HepG2 (cell line): Measurements from ENCODE around the gene KLF6. TPM values are rescaled to one million over a fixed set of nuclear protein-coding genes. Genes with fewer than 3 reads are reported as not detected.

Experiments used
- ARID5B ChIP-seq: IDR thresholded peaks from 2 replicates; pipeline ENCODE4 v1.4.0; 2020; ENCODE audit warnings: mild to moderate bottlenecking, missing genetic modification reagents
- DPF2 ChIP-seq: sonication (generic); formaldehyde crosslinking; IDR thresholded peaks from 2 replicates; pipeline ENCODE4 v1.4.0; 2020; ENCODE audit warnings: mild to moderate bottlenecking, low read depth, missing genetic modification reagents, borderline replicate concordance
- EED ChIP-seq: sonication (generic); formaldehyde crosslinking; IDR thresholded peaks from 2 replicates; pipeline ENCODE4 v1.5.0; 2020; ENCODE audit warnings: mild to moderate bottlenecking, missing genetic modification reagents
- GFI1 ChIP-seq: sonication (generic); formaldehyde crosslinking; IDR thresholded peaks from 2 replicates; pipeline ENCODE4 v1.5.0; 2020; ENCODE audit warnings: missing genetic modification reagents, mild to moderate bottlenecking, borderline replicate concordance
- IRX3 ChIP-seq: sonication (generic); formaldehyde crosslinking; IDR thresholded peaks from 2 replicates; pipeline ENCODE4 v1.8.1; 2023; ENCODE audit warnings: mild to moderate bottlenecking, low read depth, missing genetic modification reagents, borderline replicate concordance
- JUNB ChIP-seq: sonication (generic); formaldehyde crosslinking; IDR thresholded peaks from 2 replicates; pipeline ENCODE4 v1.8.0; 2022; ENCODE audit warnings: missing genetic modification reagents, mild to moderate bottlenecking, borderline replicate concordance
- MED13 ChIP-seq: sonication (generic); formaldehyde crosslinking; IDR thresholded peaks from 2 replicates; pipeline ENCODE4 v1.5.0; 2020; ENCODE audit warnings: missing genetic modification reagents
- MEF2D ChIP-seq: sonication (generic); formaldehyde crosslinking; IDR thresholded peaks from 2 replicates; pipeline ENCODE4 v1.5.1; 2020; ENCODE audit warnings: mild to moderate bottlenecking, missing genetic modification reagents
- NCOA2 ChIP-seq: sonication (generic); formaldehyde crosslinking; IDR thresholded peaks from 2 replicates; pipeline ENCODE4 v1.8.0; 2022; ENCODE audit warnings: inconsistent platforms
- NFRKB ChIP-seq: fragments of 450-650 bp; IDR thresholded peaks from 2 replicates; pipeline ENCODE4 v1.6.1; 2017
- NR2F6 ChIP-seq, 2 experiments: IDR thresholded peaks; 2 replicates each; pipeline ENCODE4 v1.6.1; 2016; ENCODE audit warnings: antibody characterized with exemption in 1 of 2, mild to moderate bottlenecking in 1 of 2
- PTBP1 ChIP-seq: fragments of 200-400 bp; formaldehyde crosslinking; IDR thresholded peaks from 2 replicates; pipeline ENCODE4 v1.6.1; 2018; ENCODE audit warnings: low read length, low read depth; ENCODE audit not compliant: poor library complexity, severe bottlenecking
- SP5 ChIP-seq: IDR thresholded peaks from 2 replicates; pipeline ENCODE4 v1.6.1; 2016; ENCODE audit warnings: low read depth, borderline replicate concordance
- TAF15 ChIP-seq: fragments of 200-400 bp; formaldehyde crosslinking; IDR thresholded peaks from one replicate; pipeline ENCODE4 v1.6.1; 2018; ENCODE audit warnings: mild to moderate bottlenecking, low read depth, low read length; ENCODE audit not compliant: poor library complexity, severe bottlenecking
- TEAD3 ChIP-seq: optimal IDR thresholded peaks from 2 replicates; pipeline ENCODE3; 2016; ENCODE audit warnings: borderline replicate concordance
- TFDP1 ChIP-seq: IDR thresholded peaks from 2 replicates; pipeline ENCODE4 v1.6.1; 2016; ENCODE audit warnings: missing compliant biosample characterization, missing genetic modification reagents, borderline replicate concordance
- ZNF33A ChIP-seq: sonication (generic); formaldehyde crosslinking; IDR thresholded peaks from 2 replicates; pipeline ENCODE4 v1.5.1; 2020; ENCODE audit warnings: missing genetic modification reagents, mild to moderate bottlenecking, moderate library complexity, borderline replicate concordance
- ZNF484 ChIP-seq: sonication (generic); formaldehyde crosslinking; IDR thresholded peaks from 2 replicates; pipeline ENCODE4 v1.5.1; 2020; ENCODE audit warnings: mild to moderate bottlenecking, low read depth, missing genetic modification reagents, borderline replicate concordance
- ZNF687 ChIP-seq: sonication (generic); formaldehyde crosslinking; IDR thresholded peaks from 2 replicates; pipeline ENCODE4 v1.5.1; 2020; ENCODE audit warnings: mild to moderate bottlenecking, missing genetic modification reagents, moderate library complexity
- ZNF788 ChIP-seq: sonication (generic); formaldehyde crosslinking; IDR thresholded peaks from 2 replicates; pipeline ENCODE4 v1.5.0; 2020; ENCODE audit warnings: mild to moderate bottlenecking, missing genetic modification reagents, borderline replicate concordance
- ZSCAN29 ChIP-seq: sonication (generic); formaldehyde crosslinking; conservative IDR thresholded peaks from 2 replicates; pipeline ENCODE4 v1.4.0; 2020; ENCODE audit warnings: mild to moderate bottlenecking, missing genetic modification reagents
- polyA plus RNA-seq, 8 experiments: library from polyadenylated mRNA; depleted of rRNA in 3 of 8; stranded (reverse) in 7 of 8; unstranded in 1 of 8; fragments of >200 nt; fragmentation: Illumina TruSeq in 4 of 8; extraction: Trizol in 4 of 8; gene quantifications; 2 replicates each; pipeline versions ENCODE4 v1.2.1 to v1.2.3, GENCODE V29; 2011 to 2016; ENCODE audit warnings: low read depth in 4 of 8, missing spikeins in 1 of 8, mixed read lengths in 1 of 8; ENCODE audit not compliant: insufficient read depth in 1 of 8
- total RNA-seq, 5 experiments: library from RNA; depleted of rRNA; stranded (reverse); fragments of >200 nt; fragmentation: Illumina TruSeq; extraction: Trizol; gene quantifications; 2 replicates each; pipeline ENCODE4 v1.2.3, GENCODE V29; 2016; ENCODE audit warnings: low read depth in 1 of 5

Gene KLF6
- total and polyA plus RNA-seq, 2 of the 13 experiments (the other 11 are each of a cell fraction or from before 2014, with no cell fraction given): 27.0 to 71.9 TPM

GRCh38 chr10:3786295-3787015 is 1.4 kb upstream of the KLF6 start (continued):
- TF ChIP-seq PTBP1 (no peak), ZNF484 (CRISPR knock-in tag) (no peak), NR2F6 (IDR thresholded peaks at IDR 0.05) (peak; percentile 82), NR2F6 (CRISPR knock-in tag; IDR thresholded peaks at IDR 0.05) (peak; percentile 94), SP5 (CRISPR knock-in tag) (peak; percentile 57), NFRKB (no peak), GFI1 (CRISPR knock-in tag) (no peak; the same call in 1 of the 2 replicates), EED (no peak), ZSCAN29 (CRISPR knock-in tag) (no peak), TAF15 (no peak), MED13 (CRISPR knock-in tag) (0 out of 2 replicates have a peak, but pooled peaks have one; percentile 71), IRX3 (CRISPR knock-in tag) (no peak), ZNF687 (CRISPR knock-in tag) (peak; percentile 87), TEAD3 (peak; percentile 85), ZNF788 (peak; percentile 79; the same call in 1 of the 2 replicates), JUNB (CRISPR knock-in tag) (peak; percentile 30; the same call in 1 of the 2 replicates), ZNF33A (CRISPR knock-in tag) (no peak), NCOA2 (peak; percentile 79), TFDP1 (CRISPR knock-in tag) (peak; percentile 40; the same call in 1 of the 2 replicates), ARID5B (peak; percentile 96), DPF2 (peak; percentile 83), MEF2D (CRISPR knock-in tag) (peak; percentile 87)
